Type B pancreatic cell (in vitro differentiated cells): ENCODE data around the gene FIP1L1. TPM values are rescaled to one million over a fixed set of nuclear protein-coding genes. Genes with fewer than 3 reads are reported as not detected.

Experiments
- DNase-seq: peaks from one replicate; pipeline ENCODE4 v3.0.0; 2021; ENCODE audit warnings: mixed read lengths; ENCODE audit not compliant: unreplicated experiment; ENCODE audit errors: extremely low spot score
- H3K27ac Mint-ChIP-seq: 2 replicates; pipeline ENCODE4 v1.8.0; 2021; ENCODE audit warnings: mild to moderate bottlenecking, mixed read lengths
- H3K27me3 Mint-ChIP-seq: 2 replicates; pipeline ENCODE4 v1.8.0; 2021; ENCODE audit warnings: mixed read lengths
- H3K36me3 Mint-ChIP-seq: 2 replicates; pipeline ENCODE4 v1.8.0; 2021; ENCODE audit warnings: mixed read lengths
- H3K4me1 Mint-ChIP-seq: one replicate; pipeline ENCODE4 v1.8.0; 2021; ENCODE audit warnings: mixed read lengths; ENCODE audit not compliant: unreplicated experiment
- H3K4me3 Mint-ChIP-seq: 2 replicates; pipeline ENCODE4 v1.8.0; 2021; ENCODE audit warnings: mild to moderate bottlenecking, mixed read lengths
- H3K9me3 Mint-ChIP-seq: 2 replicates; pipeline ENCODE4 v1.8.0; 2021; ENCODE audit warnings: mixed read lengths
- CTCF ChIP-seq: fragments of 200-600 bp; sonication (generic); conservative IDR thresholded peaks from 2 replicates; pipeline ENCODE4 v1.5.0; 2021; ENCODE audit warnings: antibody characterized with exemption, mild to moderate bottlenecking
- total RNA-seq: library from RNA; stranded (reverse); gene quantifications from 2 replicates; pipeline ENCODE4 v1.2.1, GENCODE V29; 2021; ENCODE audit warnings: low replicate concordance

FIP1L1 gene
- total RNA-seq, 1 donor from 2014 or later = 60.2 TPM

- DNase-seq = no peak
- Mint-ChIP-seq H3K36me3 (peaks cover 31% of the 10 kb centered on the region), H3K4me3 (no peak overlapping the region), H3K27ac (no peak overlapping the region), H3K4me1 (no peaks in the 10 kb centered on the region), H3K9me3 (no peaks in the 10 kb centered on the region), H3K27me3 (no peaks in the 10 kb centered on the region)
- no peak for TF ChIP-seq CTCF
Observed at GRCh38 chr4:53444954-53445353, 67.5 kb downstream of the FIP1L1 start.

GRCh38 chr4:53450773-53451172 lies 73.3 kb downstream of the FIP1L1 start:
- TF ChIP-seq CTCF = no peak
- Mint-ChIP-seq H3K4me1 (peaks cover 5% of the 10 kb centered on the region), H3K4me3 (no peak overlapping the region), H3K9me3 (no peaks in the 10 kb centered on the region), H3K36me3 (peaks cover 24% of the 10 kb centered on the region), H3K27ac (no peak overlapping the region), H3K27me3 (no peaks in the 10 kb centered on the region)
- DNase-seq = no peak

GRCh38 chr4:53453385-53453784 lies 75.9 kb downstream of the FIP1L1 start:
- H3K4me3 Mint-ChIP-seq = no peak overlapping the region
- H3K27ac Mint-ChIP-seq = no peak overlapping the region
- peaks cover 30% of the 10 kb centered on the region for H3K36me3 Mint-ChIP-seq
- peaks cover 6% of the 10 kb centered on the region for H3K4me1 Mint-ChIP-seq
- no peak for DNase-seq
- no peak for TF ChIP-seq CTCF
- no peaks in the 10 kb centered on the region for H3K9me3 Mint-ChIP-seq
- H3K27me3 Mint-ChIP-seq = no peaks in the 10 kb centered on the region

- TF ChIP-seq CTCF = no peak
- Mint-ChIP-seq H3K36me3 (peaks cover 42% of the 10 kb centered on the region), H3K27me3 (no peaks in the 10 kb centered on the region), H3K27ac (no peak overlapping the region), H3K9me3 (no peaks in the 10 kb centered on the region), H3K4me1 (peaks cover 8% of the 10 kb centered on the region), H3K4me3 (no peak overlapping the region)
- no peak for DNase-seq
Observed at GRCh38 chr4:53455766-53456165, 78.3 kb downstream of the FIP1L1 start.

GRCh38 chr4:53456178-53456577 lies 78.7 kb downstream of the FIP1L1 start:
- H3K36me3 Mint-ChIP-seq = peaks cover 43% of the 10 kb centered on the region
- no peak overlapping the region for H3K4me3 Mint-ChIP-seq
- H3K4me1 Mint-ChIP-seq = peaks cover 8% of the 10 kb centered on the region
- no peak for DNase-seq
- H3K9me3 Mint-ChIP-seq = no peaks in the 10 kb centered on the region
- TF ChIP-seq CTCF = no peak
- no peak overlapping the region for H3K27ac Mint-ChIP-seq
- no peaks in the 10 kb centered on the region for H3K27me3 Mint-ChIP-seq

GRCh38 chr4:53459548-53459947 lies 82.1 kb downstream of the FIP1L1 start:
- Mint-ChIP-seq H3K4me3 (no peak overlapping the region), H3K36me3 (peaks cover 49% of the 10 kb centered on the region), H3K9me3 (no peaks in the 10 kb centered on the region), H3K4me1 (peaks cover 8% of the 10 kb centered on the region), H3K27ac (no peak overlapping the region), H3K27me3 (no peaks in the 10 kb centered on the region)
- DNase-seq = no peak
- no peak for TF ChIP-seq CTCF
